Nephron progenitor cell (in vitro differentiated cells): ENCODE data around the gene PALLD.

Experiments used
- DNase-seq: peaks from one replicate; pipeline ENCODE4 v3.0.0; 2021
- H3K27ac Mint-ChIP-seq: 2 replicates; pipeline ENCODE4 v1.8.0; 2021; ENCODE audit warnings: mild to moderate bottlenecking, moderate library complexity, mixed read lengths
- H3K27me3 Mint-ChIP-seq: 2 replicates; pipeline ENCODE4 v1.8.0; 2021; ENCODE audit warnings: mild to moderate bottlenecking, low read depth, mixed read lengths; ENCODE audit not compliant: poor library complexity
- H3K36me3 Mint-ChIP-seq: 2 replicates; pipeline ENCODE4 v1.8.0; 2021; ENCODE audit warnings: low read depth, mixed read lengths
- H3K4me1 Mint-ChIP-seq: 2 replicates; pipeline ENCODE4 v1.8.0; 2021; ENCODE audit warnings: mixed read lengths
- H3K4me3 Mint-ChIP-seq: 2 replicates; pipeline ENCODE4 v1.8.0; 2021; ENCODE audit warnings: mild to moderate bottlenecking, moderate library complexity, mixed read lengths
- H3K9me3 Mint-ChIP-seq: 2 replicates; pipeline ENCODE4 v1.8.0; 2021; ENCODE audit warnings: mild to moderate bottlenecking, moderate library complexity, mixed read lengths
- TF ChIP-seq, protein P1 (sequence below): fragments of 200-600 bp; sonication (generic); IDR thresholded peaks from 2 replicates; pipeline ENCODE4 v1.5.0; 2021; ENCODE audit warnings: antibody characterized with exemption

The PALLD gene

GRCh38 chr4:168868802-168869201 lies 371.9 kb downstream of the PALLD start:
- no peak overlapping the region for H3K27ac Mint-ChIP-seq
- H3K36me3 Mint-ChIP-seq = peaks cover 54% of the 10 kb centered on the region
- H3K27me3 Mint-ChIP-seq = peaks cover 4% of the 10 kb centered on the region
- H3K4me1 Mint-ChIP-seq = peaks cover 19% of the 10 kb centered on the region
- no peaks in the 10 kb centered on the region for H3K9me3 Mint-ChIP-seq
- no peak for DNase-seq
- TF ChIP-seq, protein P1, sequence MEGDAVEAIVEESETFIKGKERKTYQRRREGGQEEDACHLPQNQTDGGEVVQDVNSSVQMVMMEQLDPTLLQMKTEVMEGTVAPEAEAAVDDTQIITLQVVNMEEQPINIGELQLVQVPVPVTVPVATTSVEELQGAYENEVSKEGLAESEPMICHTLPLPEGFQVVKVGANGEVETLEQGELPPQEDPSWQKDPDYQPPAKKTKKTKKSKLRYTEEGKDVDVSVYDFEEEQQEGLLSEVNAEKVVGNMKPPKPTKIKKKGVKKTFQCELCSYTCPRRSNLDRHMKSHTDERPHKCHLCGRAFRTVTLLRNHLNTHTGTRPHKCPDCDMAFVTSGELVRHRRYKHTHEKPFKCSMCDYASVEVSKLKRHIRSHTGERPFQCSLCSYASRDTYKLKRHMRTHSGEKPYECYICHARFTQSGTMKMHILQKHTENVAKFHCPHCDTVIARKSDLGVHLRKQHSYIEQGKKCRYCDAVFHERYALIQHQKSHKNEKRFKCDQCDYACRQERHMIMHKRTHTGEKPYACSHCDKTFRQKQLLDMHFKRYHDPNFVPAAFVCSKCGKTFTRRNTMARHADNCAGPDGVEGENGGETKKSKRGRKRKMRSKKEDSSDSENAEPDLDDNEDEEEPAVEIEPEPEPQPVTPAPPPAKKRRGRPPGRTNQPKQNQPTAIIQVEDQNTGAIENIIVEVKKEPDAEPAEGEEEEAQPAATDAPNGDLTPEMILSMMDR = no peak
- H3K4me3 Mint-ChIP-seq = no peak overlapping the region

- Mint-ChIP-seq H3K36me3 (peaks cover 51% of the 10 kb centered on the region), H3K27ac (no peak overlapping the region), H3K9me3 (no peaks in the 10 kb centered on the region), H3K4me1 (peaks cover 19% of the 10 kb centered on the region), H3K4me3 (no peak overlapping the region), H3K27me3 (peaks cover 4% of the 10 kb centered on the region)
- no peak for DNase-seq
- TF ChIP-seq, protein P1 = no peak
These were observed 373.2 kb downstream of the PALLD start for GRCh38 chr4:168870004-168870403.

DNA sequence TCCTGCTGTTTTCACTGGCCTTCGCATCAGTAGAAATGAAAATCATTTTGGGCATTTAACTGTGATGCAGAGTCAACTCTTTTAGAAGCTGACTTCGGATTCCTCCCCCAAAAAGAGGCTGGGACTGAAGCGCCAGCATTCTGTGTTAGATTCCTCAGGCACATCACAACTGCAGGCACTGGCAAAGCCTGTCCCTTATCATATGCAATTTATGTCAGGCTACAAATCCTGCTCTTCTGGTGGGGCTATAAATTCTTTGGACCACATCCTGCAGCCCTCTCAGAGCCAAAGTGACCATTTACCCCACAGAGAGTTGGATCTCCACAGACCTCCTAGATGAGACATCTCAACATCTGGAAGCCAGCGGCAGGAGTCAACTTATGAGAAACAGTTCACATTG lies 374.8 kb downstream of the PALLD start:
- H3K36me3 Mint-ChIP-seq = peaks cover 43% of the 10 kb centered on the region

DNA sequence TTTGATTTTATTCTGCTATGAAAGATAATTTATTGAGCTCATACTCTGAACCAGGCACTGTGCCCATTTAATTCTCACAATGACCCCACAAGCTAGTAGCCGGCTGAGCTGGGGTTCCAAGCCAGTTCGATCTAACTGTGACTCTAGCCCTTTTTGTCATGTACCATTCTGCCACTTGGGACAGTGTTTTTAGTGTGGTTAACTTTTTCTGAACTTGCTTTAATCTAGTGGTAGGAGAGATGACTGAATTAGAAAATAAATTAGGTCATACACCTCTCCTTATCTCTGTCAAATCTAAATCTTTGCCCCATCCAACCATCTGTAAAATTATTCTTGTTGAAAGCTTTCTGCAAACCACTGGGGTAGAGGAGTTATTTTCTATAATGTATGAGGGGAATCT lies 377.2 kb downstream of the PALLD start:
- no peak for DNase-seq
- TF ChIP-seq, protein P1 = no peak
- H3K27ac Mint-ChIP-seq = no peak overlapping the region
- H3K4me1 Mint-ChIP-seq = peaks cover 45% of the 10 kb centered on the region
- H3K4me3 Mint-ChIP-seq = no peak overlapping the region
- H3K36me3 Mint-ChIP-seq = peaks cover 37% of the 10 kb centered on the region
- H3K9me3 Mint-ChIP-seq = no peaks in the 10 kb centered on the region
- H3K27me3 Mint-ChIP-seq = peaks cover 4% of the 10 kb centered on the region

More for the DNA sequence above, 374.8 kb downstream of the PALLD start:
- peak overlapping the region; percentile 41 for H3K27ac Mint-ChIP-seq
- no peaks in the 10 kb centered on the region for H3K9me3 Mint-ChIP-seq
- DNase-seq = no peak
- TF ChIP-seq, protein P1 = no peak
- peaks cover 4% of the 10 kb centered on the region for H3K27me3 Mint-ChIP-seq
- peaks cover 29% of the 10 kb centered on the region for H3K4me1 Mint-ChIP-seq
- H3K4me3 Mint-ChIP-seq = no peak overlapping the region

GRCh38 chr4:168876106-168876505 lies 379.3 kb downstream of the PALLD start:
- H3K36me3 Mint-ChIP-seq = peaks cover 42% of the 10 kb centered on the region
- no peak for DNase-seq
- H3K4me3 Mint-ChIP-seq = no peak overlapping the region
- H3K27me3 Mint-ChIP-seq = no peaks in the 10 kb centered on the region
- H3K9me3 Mint-ChIP-seq = no peaks in the 10 kb centered on the region
- H3K27ac Mint-ChIP-seq = no peak overlapping the region
- TF ChIP-seq, protein P1 = no peak
- peaks cover 57% of the 10 kb centered on the region for H3K4me1 Mint-ChIP-seq
